ENCODE data around the gene TBXA2R. TPM values are rescaled to one million over a fixed set of nuclear protein-coding genes. Genes with fewer than 3 reads are reported as not detected.
"Not testable (repeated sequence)": the region's sequence is repeated elsewhere in the genome, so short reads cannot be mapped to it uniquely, and the experiment has no call there.

The TBXA2R gene
- total RNA-seq, 1 donor: 1.8 TPM

- Histone ChIP-seq H3K9me3 (ENCODE audit: low read depth, low read length) (no peaks in the 10 kb centered on the region), H3K27me3 (ENCODE audit: insufficient read depth, low read length) (peaks cover 3% of the 10 kb centered on the region), H3K4me1 (ENCODE audit: insufficient read depth, low read length) (peaks cover 6% of the 10 kb centered on the region), H3K4me3 (ENCODE audit: low read length) (no peak overlapping the region)
Observed at GRCh38 chr19:3589439-3589838, 17.2 kb downstream of the TBXA2R start.

GRCh38 chr19:3586707-3587346 lies 19.8 kb downstream of the TBXA2R start:
- Histone ChIP-seq H3K4me1 (ENCODE audit: insufficient read depth, low read length) (peaks cover 6% of the 10 kb centered on the region), H3K27me3 (ENCODE audit: insufficient read depth, low read length) (peaks cover 3% of the 10 kb centered on the region), H3K9me3 (ENCODE audit: low read depth, low read length) (no peaks in the 10 kb centered on the region), H3K4me3 (ENCODE audit: low read length) (no peak overlapping the region)

GRCh38 chr19:3586127-3586626 lies 20.5 kb downstream of the TBXA2R start:
- peaks cover 6% of the 10 kb centered on the region for H3K4me1 ChIP-seq (ENCODE audit: insufficient read depth, low read length)
- peak overlapping the region; percentile 24 for H3K4me3 ChIP-seq (ENCODE audit: low read length)
- no peaks in the 10 kb centered on the region for H3K9me3 ChIP-seq (ENCODE audit: low read depth, low read length)
- H3K27me3 ChIP-seq (ENCODE audit: insufficient read depth, low read length): peaks cover 3% of the 10 kb centered on the region

GRCh38 chr19:3585301-3586126 lies 21.2 kb downstream of the TBXA2R start, which contains the start of gene GIPC3:
Gene GIPC3 (plus strand): TSS chr19:3585478. CDS start chr19:3585598, 120 bp downstream.
- Histone ChIP-seq H3K4me3 (ENCODE audit: low read length) (peak within 1 kb of the TSS; percentile 24), H3K4me1 (ENCODE audit: insufficient read depth, low read length) (peaks cover 6% of the 10 kb centered on the region), H3K27me3 (ENCODE audit: insufficient read depth, low read length) (peaks cover 3% of the 10 kb centered on the region)

GRCh38 chr19:3584036-3584802 lies 22.5 kb downstream of the TBXA2R start:
- not testable (repeated sequence) for H3K9me3 ChIP-seq (ENCODE audit: low read depth, low read length); H3K27me3 ChIP-seq (ENCODE audit: insufficient read depth, low read length); H3K4me1 ChIP-seq (ENCODE audit: insufficient read depth, low read length); H3K4me3 ChIP-seq (ENCODE audit: low read length)

More at GRCh38 chr19:3585301-3586126, 21.2 kb downstream of the TBXA2R start, which contains the start of gene GIPC3:
- H3K9me3 ChIP-seq (ENCODE audit: low read depth, low read length): no peaks in the 10 kb centered on the region

GRCh38 chr19:3581792-3582191 lies 24.9 kb downstream of the TBXA2R start:
- not testable (repeated sequence) for H3K27me3 ChIP-seq (ENCODE audit: insufficient read depth, low read length)

GRCh38 chr19:3580156-3580934 lies 26.3 kb downstream of the TBXA2R start:
- Histone ChIP-seq H3K4me3 (ENCODE audit: low read length) (no peak overlapping the region), H3K27me3 (ENCODE audit: insufficient read depth, low read length) (no peaks in the 10 kb centered on the region), H3K4me1 (ENCODE audit: insufficient read depth, low read length) (peaks cover 6% of the 10 kb centered on the region), H3K9me3 (ENCODE audit: low read depth, low read length) (no peaks in the 10 kb centered on the region)

More at GRCh38 chr19:3581792-3582191, 24.9 kb downstream of the TBXA2R start:
- H3K4me1 ChIP-seq (ENCODE audit: insufficient read depth, low read length); H3K4me3 ChIP-seq (ENCODE audit: low read length); H3K9me3 ChIP-seq (ENCODE audit: low read depth, low read length): not testable (repeated sequence)

- no peak overlapping the region for H3K4me3 ChIP-seq (ENCODE audit: low read length)
- H3K4me1 ChIP-seq (ENCODE audit: insufficient read depth, low read length): peaks cover 11% of the 10 kb centered on the region
- H3K9me3 ChIP-seq (ENCODE audit: low read depth, low read length): no peaks in the 10 kb centered on the region
- no peaks in the 10 kb centered on the region for H3K27me3 ChIP-seq (ENCODE audit: insufficient read depth, low read length)
Observed at GRCh38 chr19:3578390-3578789, 28.3 kb downstream of the TBXA2R start.

GRCh38 chr19:3577723-3578344 lies 28.8 kb downstream of the TBXA2R start:
- Histone ChIP-seq H3K9me3 (ENCODE audit: low read depth, low read length) (no peaks in the 10 kb centered on the region), H3K4me1 (ENCODE audit: insufficient read depth, low read length) (peaks cover 14% of the 10 kb centered on the region), H3K4me3 (ENCODE audit: low read length) (no peak overlapping the region), H3K27me3 (ENCODE audit: insufficient read depth, low read length) (no peaks in the 10 kb centered on the region)

GRCh38 chr19:3576696-3577443 lies 29.8 kb downstream of the TBXA2R start:
- Histone ChIP-seq H3K27me3 (ENCODE audit: insufficient read depth, low read length) (no peaks in the 10 kb centered on the region), H3K4me1 (ENCODE audit: insufficient read depth, low read length) (peaks cover 19% of the 10 kb centered on the region), H3K4me3 (ENCODE audit: low read length) (peak overlapping the region; percentile 10), H3K9me3 (ENCODE audit: low read depth, low read length) (no peaks in the 10 kb centered on the region)

GRCh38 chr19:3575949-3576673 lies 30.6 kb downstream of the TBXA2R start:
- H3K4me3 ChIP-seq (ENCODE audit: low read length): no peak overlapping the region
- peaks cover 20% of the 10 kb centered on the region for H3K4me1 ChIP-seq (ENCODE audit: insufficient read depth, low read length)
- no peaks in the 10 kb centered on the region for H3K9me3 ChIP-seq (ENCODE audit: low read depth, low read length)
- H3K27me3 ChIP-seq (ENCODE audit: insufficient read depth, low read length): no peaks in the 10 kb centered on the region

GRCh38 chr19:3575260-3575741 lies 31.4 kb downstream of the TBXA2R start:
- H3K27me3 ChIP-seq (ENCODE audit: insufficient read depth, low read length): no peaks in the 10 kb centered on the region
- H3K4me3 ChIP-seq (ENCODE audit: low read length): no peak overlapping the region
- H3K4me1 ChIP-seq (ENCODE audit: insufficient read depth, low read length): peaks cover 20% of the 10 kb centered on the region
- no peaks in the 10 kb centered on the region for H3K9me3 ChIP-seq (ENCODE audit: low read depth, low read length)
